Fibroblast of skin of scalp (primary cell): ENCODE results near the gene IPP.
A peak's percentile ranks its signal among the peaks of the same experiment; 100 is the strongest.
"Not testable (repeated sequence)": the region's sequence is repeated elsewhere in the genome, so short reads cannot be mapped to it uniquely, and the experiment has no call there.

Source experiments
- DNase-seq: peaks from one replicate; pipeline ENCODE4 v3.0.0-alpha.2; 2013

Gene IPP

DNA sequence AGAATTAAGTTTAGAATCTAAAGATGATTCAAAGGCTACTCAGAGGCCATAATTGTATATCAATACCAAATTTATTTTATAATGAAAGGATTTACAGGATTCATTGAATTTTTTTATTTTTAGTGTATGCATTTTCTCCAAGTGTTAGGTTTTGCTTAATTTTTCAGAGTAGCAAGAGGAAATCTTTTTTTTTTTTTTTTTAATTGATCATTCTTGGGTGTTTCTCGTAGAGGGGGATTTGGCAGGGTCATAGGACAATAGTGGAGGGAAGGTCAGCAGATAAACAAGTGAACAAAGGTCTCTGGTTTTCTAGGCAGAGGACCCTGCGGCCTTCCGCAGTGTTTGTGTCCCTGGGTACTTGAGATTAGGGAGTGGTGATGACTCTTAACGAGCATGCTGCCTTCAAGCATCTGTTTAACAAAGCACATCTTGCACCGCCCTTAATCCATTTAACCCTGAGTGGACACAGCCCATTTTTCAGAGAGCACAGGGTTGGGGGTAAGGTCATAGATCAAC is 10.8 kb downstream of the IPP start:
- not testable (repeated sequence) for DNase-seq

DNA sequence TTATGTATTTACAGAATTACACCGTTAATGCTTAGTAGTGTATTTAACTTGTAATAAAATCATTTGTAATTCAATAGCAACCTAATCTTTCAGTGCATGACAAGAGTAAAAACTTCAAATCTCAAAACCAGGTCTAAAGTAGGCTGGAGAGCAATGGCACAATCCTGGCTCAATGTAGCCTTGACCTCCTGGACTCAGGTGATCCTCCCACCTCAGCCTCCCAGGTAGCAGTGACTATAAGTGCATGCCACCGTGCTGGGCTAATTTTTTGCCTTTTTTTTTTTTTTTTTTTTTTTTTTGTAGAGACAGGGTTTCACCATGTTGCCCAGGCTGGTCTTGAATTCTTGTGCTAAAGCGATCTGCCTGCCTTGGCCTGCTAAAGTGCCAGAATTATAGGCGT is 11.3 kb downstream of the IPP start:
- no peak for DNase-seq

DNA sequence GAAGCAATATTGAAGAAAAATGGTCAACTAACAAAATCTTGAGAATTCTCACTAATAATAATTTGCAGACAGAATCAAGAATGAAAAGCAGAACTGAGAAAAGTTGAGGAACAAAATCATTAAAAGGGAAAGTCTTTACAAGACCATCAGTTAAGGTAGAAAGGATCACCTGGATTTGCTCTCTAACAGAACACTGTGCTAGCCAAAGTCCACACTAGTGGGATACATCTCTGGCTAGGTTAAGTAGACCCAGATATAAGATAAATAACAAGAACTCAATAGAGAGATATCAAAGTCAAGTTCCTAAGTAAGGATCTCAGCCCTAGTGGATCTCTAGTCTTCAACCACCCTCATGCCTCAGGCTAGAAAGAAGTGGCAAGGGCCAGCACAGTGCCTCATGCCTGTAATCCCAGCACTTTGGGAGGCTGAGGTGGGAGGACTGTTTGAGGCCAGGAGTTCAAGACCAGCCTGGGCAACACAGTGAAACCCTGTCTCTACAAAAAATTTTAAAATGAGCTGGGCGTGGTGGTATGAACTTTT is 19.6 kb downstream of the IPP start:
- DNase-seq, result no peak

DNA sequence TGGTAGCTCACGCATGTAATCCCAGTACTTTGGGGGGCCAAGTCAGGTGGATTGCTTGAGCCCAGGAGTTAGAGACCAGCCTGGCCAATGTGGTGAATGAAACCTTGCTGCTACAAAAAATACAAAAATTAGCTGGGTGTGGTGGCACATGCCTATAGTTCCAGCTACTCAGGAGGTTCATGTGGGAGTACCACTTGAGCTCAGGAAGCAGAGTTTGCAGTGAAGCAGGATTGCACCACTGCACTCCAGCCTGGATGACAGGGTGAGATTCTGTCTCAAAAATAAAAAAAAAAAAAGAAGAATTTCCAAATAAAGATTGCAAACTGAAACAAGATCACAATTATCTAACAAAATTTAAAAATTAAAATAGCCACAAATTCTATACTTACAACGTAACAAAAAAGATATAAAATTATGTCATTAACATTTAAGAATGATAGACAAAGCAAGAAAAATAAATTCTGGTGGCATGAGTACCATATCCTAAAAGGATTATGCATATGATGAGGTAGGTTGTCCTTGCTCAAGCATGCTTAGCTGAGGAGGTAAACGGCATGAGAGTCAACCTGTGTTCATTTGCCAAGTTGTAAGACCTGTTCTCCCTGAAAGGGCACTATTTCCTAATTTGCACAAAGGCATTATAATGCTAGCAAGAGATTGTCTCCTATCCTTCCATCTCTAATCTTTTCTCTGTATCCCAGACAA is 20.2 kb downstream of the IPP start:
- no peak for DNase-seq

DNA sequence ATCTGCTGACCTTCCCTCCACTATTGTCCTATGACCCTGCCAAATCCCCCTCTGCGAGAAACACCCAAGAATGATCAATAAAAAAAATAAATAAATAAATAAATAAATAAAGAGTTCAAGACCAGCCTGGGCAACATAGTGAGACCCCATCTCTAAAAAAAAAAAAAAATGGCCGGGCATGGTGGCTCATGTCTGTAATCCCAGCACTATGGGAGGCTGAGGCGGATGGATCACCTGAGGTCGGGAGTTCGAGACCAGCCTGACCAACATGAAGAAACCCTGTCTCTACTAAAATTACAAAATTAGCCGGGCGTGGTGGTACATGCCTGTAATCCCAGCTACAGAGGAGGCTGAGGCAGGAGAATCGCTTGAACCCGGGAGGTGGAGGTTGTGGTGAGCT is 24.4 kb downstream of the IPP start:
- DNase-seq, result not testable (repeated sequence)

DNA sequence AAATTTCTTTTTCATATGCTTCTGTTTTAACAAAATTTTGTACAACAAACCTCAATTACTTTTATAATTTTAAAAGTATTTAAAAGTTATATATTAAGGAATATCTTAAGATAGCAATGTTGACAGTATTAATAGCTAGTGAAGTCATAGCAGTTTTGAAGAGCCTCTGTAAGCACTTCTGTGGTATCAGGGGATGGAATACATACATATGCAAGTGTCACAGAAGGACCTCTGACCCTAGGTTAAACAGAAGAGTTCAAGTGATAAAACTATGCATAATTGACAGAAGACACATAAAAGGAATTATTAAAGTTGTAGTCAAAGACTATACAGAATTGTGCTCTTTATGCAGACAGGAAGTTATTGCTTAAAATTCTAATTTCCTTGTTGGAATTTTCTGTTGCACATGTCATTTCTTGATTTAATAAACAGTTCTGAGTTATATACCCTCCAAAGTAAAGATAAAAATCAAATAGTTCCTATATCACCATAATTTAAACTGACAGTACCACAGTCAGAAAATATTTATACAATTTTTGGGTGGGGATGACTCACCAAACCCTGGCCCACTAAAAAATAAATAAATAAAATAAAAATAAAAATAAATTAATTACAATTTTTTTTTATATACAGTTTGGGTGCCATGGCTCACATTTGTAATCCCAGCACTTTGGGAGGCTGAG is 27.1 kb downstream of the IPP start:
- peak; percentile 19 for DNase-seq

DNA sequence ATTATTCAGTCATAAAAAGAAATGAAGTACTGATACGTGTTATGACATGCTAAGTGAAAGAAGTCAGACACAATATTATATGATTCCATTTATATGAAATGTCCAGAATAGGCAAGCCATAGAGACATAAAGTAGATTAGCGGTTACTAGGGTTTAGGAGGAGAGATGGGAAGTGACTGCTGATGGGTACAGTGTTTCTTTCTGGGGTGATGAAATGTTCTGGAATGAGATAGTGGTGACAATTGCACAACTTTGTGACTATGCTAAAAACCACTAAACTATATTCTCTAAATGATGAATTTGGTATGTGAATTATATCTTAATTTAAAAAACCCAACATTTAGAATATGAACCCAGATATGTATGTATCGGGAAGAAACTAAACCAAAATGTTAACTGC is 27.6 kb downstream of the IPP start:
- peak; percentile 75 for DNase-seq

DNA sequence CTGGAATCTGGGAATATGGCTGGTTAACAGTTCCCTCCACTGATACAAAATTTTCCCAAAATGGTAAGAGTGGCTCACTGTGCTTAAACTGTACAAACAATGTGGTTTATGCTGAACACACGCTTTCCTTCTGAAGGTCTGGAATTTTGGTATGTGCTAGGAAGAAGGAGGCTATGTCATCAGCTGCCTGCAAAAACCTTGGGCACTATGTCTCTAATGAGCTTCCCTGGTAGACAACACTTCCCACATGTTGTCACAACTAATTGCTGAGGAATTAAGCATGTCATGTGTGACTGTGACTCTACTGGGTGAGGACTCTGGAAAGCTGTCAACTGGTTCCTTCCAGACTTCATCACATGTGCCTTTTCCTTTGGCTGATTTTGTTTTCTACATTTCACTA is 29.2 kb downstream of the IPP start:
- DNase-seq, result peak; percentile 93

DNA sequence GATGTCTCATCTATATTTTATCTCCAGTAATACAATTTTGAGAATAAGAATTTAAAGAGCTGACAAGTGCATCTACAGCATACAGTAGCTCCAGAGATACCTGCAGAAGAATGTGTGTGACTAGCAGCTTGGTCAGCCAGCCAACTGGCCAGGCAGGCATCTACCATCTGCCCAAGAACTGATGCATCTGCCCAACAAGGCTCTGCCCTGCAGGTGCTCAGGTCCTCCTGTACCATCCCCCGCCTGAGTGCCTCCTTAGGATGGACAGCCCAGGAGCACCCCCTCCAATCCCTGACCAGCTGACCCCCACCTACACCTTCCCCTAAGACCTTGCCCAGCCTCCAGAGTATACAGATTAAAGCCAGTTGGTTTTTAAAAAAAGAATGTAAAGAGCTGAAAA is 32.2 kb downstream of the IPP start:
- no peak for DNase-seq

DNA sequence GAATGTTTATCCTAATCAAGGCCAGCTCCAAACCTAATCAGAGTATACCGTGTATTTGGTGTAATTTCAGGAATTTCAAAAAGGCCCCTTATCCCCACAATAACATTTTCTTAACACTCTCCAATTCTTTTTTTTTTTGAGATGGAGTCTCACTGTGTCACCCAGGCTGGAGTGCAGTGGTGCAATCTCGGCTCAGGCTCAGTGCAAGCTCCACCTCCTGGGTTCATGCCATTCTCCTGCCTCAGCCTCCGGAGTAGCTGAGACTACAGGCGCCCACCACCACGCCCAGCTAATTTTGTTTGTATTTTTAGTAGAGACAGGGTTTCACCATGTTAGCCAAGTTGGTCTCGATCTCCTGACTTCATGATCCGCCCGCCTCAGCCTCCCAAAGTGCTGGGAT is 33.1 kb downstream of the IPP start:
- peak; percentile 30 for DNase-seq

DNA sequence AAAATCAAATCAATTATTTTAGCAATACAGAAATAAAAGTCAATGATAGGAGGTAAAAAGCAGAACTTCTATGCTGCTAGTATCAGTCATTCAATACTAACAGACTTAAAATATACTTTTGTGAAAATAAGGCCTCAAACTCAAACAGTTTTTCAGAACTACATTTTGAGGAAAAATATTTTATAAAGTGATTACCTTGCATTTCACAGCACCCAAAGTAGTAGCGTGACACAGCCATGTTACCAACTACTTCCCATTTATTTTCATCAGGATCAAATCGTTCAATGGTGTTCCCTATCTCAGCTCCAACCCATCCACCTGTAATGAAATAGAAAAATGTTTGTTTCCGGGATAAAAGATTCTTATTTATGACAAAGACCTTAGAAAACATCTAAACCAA is 33.8 kb downstream of the IPP start:
- no peak for DNase-seq

DNA sequence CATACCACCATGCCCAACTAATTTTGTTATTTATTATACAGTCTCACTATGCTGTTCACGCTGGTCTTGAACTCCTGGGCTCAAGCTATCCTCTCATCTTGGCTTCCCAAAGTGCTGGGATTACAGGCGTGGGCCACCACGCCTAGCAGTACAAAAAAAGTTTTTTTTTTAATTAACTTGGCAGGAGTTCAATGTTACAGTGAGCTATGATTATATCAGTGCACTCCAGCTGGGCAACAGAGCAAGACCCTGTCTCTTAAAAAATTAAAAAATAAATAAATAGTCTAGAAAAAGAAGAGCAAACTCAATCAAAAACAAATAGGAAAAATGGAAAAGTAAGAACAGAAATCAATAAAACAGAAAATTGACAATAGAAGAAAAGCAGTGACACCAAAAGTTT is 36.7 kb downstream of the IPP start:
- DNase-seq, result no peak

DNA sequence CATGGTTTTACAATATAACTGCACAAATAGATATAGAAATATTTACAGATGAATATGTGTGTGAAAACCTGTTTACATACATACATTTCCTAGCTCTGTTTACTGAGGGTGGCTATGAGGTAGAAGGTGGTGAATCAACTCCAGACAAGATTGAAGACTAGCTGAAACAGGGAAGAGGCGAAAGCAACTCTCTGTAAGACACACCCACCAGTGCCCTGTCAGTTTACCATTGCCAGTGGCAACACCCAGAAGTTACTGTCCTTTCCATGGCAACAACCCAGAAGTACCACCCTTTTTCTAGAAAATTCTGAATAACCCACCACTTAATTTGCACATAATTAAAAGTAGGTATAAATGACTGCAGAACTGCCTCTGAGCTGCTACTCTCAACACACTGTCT is 45.8 kb downstream of the IPP start:
- no peak for DNase-seq

DNA sequence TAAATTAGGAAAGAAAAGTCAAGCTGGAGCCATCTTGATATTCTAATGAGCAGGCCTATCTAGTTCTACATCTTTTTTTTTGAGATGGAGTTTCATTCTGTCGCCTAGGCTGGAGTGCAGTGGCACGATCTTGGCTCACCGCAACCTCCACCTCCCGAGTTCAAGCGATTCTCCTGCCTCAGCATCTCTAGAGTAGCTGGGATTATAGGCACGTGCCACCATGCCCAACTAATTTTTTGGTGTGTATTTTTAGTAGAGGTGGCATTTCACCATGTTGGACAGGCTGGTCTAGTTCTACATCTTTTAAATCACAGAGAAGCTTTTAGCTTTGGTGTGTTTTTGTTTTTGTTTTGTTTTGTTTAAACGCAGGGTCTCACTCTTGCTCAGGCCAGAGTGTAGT is 55.6 kb downstream of the IPP start:
- no peak for DNase-seq

DNA sequence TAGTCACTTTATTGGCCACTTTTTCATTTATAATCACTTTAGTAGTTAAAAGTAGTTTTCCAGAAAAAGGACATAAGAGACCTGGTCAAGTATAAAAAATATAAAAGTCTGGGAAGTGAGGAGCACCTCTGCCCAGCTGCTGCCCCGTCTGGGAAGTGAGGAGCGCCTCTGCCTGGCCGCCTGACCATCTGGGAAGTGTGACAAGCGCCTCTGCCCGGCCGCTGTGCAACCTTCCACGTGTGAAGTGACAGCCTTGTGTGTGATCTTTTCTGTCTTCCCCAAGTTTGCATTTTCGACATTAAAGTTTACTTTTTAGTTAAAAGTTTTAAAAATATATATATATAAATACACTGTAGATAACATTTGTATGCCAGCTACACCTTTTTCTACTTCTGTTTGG is 56.6 kb downstream of the IPP start:
- not testable (repeated sequence) for DNase-seq

DNA sequence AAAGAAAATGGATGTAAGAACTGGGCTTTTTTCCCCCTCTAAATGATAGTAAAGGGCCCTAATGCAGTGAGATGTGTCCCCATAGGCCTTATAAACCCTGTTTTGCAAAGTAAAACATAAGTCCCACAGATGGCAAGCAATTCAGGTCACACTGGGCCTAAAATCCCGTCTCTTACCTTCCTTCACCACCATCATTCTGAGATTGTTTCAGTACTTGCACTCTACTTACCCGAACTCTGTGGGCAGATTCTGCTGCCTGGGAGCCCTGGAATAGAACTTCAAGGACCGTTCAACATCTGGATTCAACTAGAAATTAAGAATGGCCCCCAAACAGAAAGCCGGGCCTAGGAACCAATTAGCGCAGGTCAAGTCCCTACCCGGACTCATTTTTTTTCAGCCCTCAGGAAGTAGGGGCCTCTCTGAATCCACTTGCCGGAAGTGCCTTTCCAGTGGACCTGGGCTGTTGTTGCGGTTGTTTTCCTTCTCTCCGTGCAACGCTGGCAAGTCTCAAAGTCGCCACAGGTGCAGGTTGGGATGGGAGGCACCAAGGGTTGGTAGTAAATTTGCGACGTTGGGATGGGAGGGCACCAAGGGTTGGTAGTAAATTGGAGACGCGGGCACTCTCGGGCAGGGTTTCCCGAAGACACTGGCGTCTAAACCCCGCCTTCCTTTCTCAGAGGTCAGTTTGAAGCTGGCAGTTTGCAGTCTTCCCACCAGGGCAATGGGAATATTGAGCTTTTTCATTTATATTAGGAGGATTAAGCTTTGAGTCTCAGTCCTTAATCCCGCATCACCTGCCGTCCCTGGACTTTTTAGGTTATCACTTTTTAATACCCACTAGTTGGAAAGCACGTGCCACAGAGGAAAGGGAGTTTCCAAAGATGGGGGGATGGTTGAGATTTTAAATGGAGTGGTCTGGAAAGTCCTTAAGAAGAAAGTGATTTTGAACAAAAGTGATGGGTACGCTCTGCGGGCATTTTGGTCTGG is 62.4 kb downstream of the IPP start, which contains the start of gene TMEM69:
Gene TMEM69, plus strand, starts transcription at position 428 of the 987 bp plus-strand sequence. CDS start 2,888 bp downstream, outside the sequence.
- DNase-seq, result peak; percentile 92

DNA sequence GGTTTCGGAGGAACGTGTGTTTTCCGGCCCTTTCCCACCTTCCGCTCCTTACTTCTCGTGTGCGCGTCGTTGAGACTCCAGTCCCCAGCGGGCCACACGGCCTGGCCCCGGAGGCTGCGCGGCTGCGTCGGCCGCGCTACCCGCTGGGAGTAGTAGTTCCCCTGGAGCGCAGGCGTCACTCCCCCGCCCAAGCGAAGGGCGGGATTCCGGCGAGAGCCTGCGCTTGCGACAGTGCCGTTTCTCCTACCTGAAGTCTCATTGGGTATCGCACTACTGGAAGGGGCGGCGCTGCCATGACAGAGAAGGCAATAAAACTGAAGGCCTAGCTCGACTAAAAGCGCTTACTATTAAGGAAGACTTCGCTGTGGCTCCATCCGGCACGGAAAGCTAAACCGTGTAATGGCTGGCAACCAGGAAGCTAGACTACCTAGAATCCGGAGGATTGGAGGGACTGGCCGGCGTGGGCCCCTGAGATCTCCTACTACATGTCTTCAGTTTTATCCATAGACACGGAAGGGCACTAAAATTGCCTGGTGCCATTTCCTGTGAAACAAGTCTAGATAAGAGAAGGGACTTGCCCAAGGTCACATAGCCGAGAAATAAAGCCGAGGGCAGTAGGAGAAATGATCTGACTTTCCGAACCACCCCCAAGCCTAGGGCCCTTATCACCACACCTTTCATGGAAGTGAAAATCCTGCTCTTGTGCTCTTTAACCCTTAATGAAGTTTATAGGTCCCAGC is 63.3 kb downstream of the IPP start:
- DNase-seq, result peak; percentile 99

DNA sequence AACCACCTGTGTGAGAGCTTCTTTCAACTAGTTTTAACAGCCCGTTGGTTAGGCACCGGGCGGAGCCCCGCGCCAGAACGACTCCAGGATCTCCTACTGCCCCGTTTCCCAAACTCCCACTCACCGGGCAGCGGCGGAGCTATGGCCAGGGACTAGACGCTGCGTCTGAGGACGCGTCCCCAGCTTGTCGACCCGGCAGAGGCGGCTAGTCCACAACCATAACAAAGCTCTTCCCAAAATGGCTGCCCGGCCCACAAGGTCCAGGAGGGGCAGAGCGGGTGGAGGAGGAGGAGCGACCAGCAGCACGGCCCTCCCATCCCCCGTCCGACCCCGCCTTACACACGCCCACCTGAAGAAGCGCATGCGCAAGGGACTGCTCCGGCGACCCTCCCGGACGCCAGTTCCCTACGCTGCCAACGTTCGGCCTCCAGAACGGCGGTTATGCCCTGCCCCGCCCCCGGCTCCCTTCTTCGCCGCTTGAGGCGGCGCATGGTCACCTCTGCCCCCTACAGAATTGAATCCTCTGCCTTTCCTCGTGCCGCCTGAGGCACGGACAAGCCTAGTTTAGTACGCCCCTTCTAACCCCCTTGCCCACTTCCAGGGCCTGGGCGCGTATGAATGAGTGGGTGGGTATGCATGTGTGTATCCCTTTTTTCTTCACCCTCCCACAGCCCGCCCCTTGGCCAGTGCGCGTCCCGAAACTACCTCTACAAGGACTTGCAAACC is 64.0 kb downstream of the IPP start, which contains the start of gene GPBP1L1:
Gene GPBP1L1, minus strand, starts transcription at position 246 of the 726 bp plus-strand sequence. CDS start 27,446 bp downstream, outside the sequence.
- peak; percentile 97 for DNase-seq

DNA sequence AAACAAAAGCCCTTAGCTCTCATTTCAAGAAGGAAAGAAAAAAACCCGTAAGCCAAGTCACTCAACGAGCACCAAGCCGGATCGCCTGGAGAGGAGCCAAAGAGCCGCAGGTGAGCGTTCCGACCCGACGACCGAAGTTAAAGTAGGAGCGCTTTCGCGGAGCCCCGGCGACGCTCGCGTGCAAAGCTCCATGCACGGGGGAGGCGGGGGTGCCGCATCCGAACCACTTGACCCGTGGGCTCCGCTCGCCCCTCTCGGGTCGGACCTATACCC is 64.5 kb downstream of the IPP start:
- peak; percentile 14 for DNase-seq

DNA sequence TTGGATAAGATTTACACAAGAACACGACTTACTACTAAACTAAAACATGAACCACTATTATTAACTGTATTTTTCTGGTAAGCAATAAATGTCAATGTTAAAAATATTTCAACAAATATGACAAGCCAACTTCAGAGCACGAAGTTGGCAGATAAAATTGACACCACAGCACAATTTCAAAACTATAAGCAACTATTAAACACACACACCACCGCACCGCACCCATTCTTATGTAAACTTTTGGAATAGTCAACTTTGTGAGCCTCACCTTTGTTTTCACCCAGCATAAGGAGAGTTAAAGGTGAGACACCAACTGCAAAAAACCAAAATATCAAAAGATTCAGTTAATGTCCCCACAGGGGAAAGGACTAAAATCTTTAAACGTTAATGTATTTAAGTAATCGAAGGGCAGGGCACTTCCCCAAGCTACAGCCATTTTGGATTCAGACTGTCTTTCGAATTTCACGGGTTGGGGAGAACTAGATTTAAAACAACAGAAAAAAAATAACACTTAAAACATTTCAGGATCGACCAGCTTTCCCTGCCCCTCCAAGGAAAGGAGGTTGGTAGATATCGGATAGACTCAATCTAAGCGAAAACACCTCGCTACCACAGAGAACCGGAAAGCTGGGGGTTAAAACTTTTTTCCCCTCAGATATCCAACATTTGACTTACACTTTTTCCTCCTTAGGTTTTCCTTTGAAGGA is 65.0 kb downstream of the IPP start:
- DNase-seq, result peak; percentile 9

DNA sequence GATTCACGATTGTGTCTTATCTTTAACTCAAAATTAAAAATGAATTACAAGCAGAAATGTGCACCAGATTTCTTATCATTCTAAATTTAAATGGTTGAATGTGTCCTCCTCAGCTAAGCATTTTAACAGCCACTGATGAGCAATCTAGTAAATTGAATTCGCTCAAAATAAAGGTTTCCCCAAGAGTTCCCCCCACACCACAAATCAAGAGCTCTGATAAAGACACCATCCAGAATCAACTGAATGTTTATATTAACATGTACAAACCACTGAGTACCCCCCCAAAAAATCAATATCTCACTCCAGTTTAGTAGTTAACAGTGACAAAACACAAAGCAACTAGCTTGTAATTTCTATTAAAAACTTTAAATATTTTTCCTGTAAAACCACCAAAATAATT is 66.1 kb downstream of the IPP start:
- no peak for DNase-seq
